SK-N-SH treated with all-trans-retinoic acid at 6 μM for 48 hours (cell line): ENCODE measurements around the gene RACK1.
"Not testable (repeated sequence)": the region's sequence is repeated elsewhere in the genome, so short reads cannot be mapped to it uniquely, and the experiment has no call there.

ENCODE experiments used
- ARNTL ChIP-seq: fragments of 450-650 bp; formaldehyde crosslinking; IDR thresholded peaks from 2 replicates; pipeline ENCODE4 v1.5.0; 2020; ENCODE audit warnings: low read depth, mild to moderate bottlenecking, moderate library complexity, borderline replicate concordance
- CREB5 ChIP-seq: fragments of 250-450 bp; sonication (Bioruptor Pico); IDR thresholded peaks from 2 replicates; pipeline ENCODE4 v1.5.1; 2020; ENCODE audit warnings: low read depth, mild to moderate bottlenecking, moderate library complexity
- CSDC2 ChIP-seq: fragments of 250-450 bp; sonication (Bioruptor Pico); IDR thresholded peaks from 2 replicates; pipeline ENCODE4 v1.5.0; 2020; ENCODE audit warnings: mild to moderate bottlenecking, moderate library complexity
- CSRNP3 ChIP-seq: fragments of 250-450 bp; sonication (Bioruptor Pico); IDR thresholded peaks from 2 replicates; pipeline ENCODE4 v1.5.1; 2021; ENCODE audit warnings: mild to moderate bottlenecking, moderate library complexity
- ESRRG ChIP-seq: fragments of 250-450 bp; sonication (Bioruptor Pico); IDR thresholded peaks from 2 replicates; pipeline ENCODE4 v1.6.1; 2021; ENCODE audit warnings: mild to moderate bottlenecking
- RARB ChIP-seq: fragments of 250-450 bp; sonication (Bioruptor Pico); IDR thresholded peaks from 2 replicates; pipeline ENCODE4 v1.8.0; 2021; ENCODE audit warnings: mild to moderate bottlenecking, moderate library complexity
- TCF4 ChIP-seq: fragments of 250-450 bp; sonication (Bioruptor Pico); IDR thresholded peaks from 2 replicates; pipeline ENCODE4 v1.8.0; 2021; ENCODE audit warnings: mild to moderate bottlenecking, moderate library complexity, borderline replicate concordance
- TOX ChIP-seq: fragments of 250-450 bp; sonication (Bioruptor Pico); IDR thresholded peaks from 2 replicates; pipeline ENCODE4 v1.8.0; 2021; ENCODE audit warnings: mild to moderate bottlenecking, moderate library complexity, borderline replicate concordance
- ZC3H10 ChIP-seq: fragments of 250-450 bp; sonication (Bioruptor Pico); IDR thresholded peaks from 2 replicates; pipeline ENCODE4 v1.5.1; 2021; ENCODE audit warnings: mild to moderate bottlenecking, moderate library complexity
- ZFP3 ChIP-seq: fragments of 250-450 bp; sonication (Bioruptor Pico); IDR thresholded peaks from 2 replicates; pipeline ENCODE4 v1.5.0; 2020; ENCODE audit warnings: mild to moderate bottlenecking, moderate library complexity
- ZFP30 ChIP-seq: fragments of 450-650 bp; formaldehyde crosslinking; IDR thresholded peaks from 2 replicates; pipeline ENCODE4 v1.5.0; 2022; ENCODE audit warnings: mild to moderate bottlenecking, moderate library complexity
- ZNF70 ChIP-seq: fragments of 450-650 bp; formaldehyde crosslinking; IDR thresholded peaks from 2 replicates; pipeline ENCODE4 v1.5.0; 2020; ENCODE audit warnings: mild to moderate bottlenecking, moderate library complexity
- TF ChIP-seq, protein P1 (sequence below): fragments of 250-450 bp; sonication (Bioruptor Pico); IDR thresholded peaks from 2 replicates; pipeline ENCODE4 v1.8.0; 2020; ENCODE audit warnings: mild to moderate bottlenecking, moderate library complexity, borderline replicate concordance

GRCh38 chr5:181210148-181210547 is 33.6 kb downstream of the RACK1 start:
- not testable (repeated sequence) for TF ChIP-seq ZFP3; TCF4; ARNTL (CRISPR knock-in tag); CSRNP3 (CRISPR knock-in tag); TOX; CREB5 (CRISPR knock-in tag); ESRRG; ZC3H10 (CRISPR knock-in tag); RARB (CRISPR knock-in tag); ZNF70; CSDC2 (CRISPR knock-in tag); ZFP30 (CRISPR knock-in tag)
- TF ChIP-seq, protein P1, sequence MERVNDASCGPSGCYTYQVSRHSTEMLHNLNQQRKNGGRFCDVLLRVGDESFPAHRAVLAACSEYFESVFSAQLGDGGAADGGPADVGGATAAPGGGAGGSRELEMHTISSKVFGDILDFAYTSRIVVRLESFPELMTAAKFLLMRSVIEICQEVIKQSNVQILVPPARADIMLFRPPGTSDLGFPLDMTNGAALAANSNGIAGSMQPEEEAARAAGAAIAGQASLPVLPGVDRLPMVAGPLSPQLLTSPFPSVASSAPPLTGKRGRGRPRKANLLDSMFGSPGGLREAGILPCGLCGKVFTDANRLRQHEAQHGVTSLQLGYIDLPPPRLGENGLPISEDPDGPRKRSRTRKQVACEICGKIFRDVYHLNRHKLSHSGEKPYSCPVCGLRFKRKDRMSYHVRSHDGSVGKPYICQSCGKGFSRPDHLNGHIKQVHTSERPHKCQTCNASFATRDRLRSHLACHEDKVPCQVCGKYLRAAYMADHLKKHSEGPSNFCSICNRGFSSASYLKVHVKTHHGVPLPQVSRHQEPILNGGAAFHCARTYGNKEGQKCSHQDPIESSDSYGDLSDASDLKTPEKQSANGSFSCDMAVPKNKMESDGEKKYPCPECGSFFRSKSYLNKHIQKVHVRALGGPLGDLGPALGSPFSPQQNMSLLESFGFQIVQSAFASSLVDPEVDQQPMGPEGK (CRISPR knock-in tag) = not testable (repeated sequence)
